Measurements from ENCODE around the gene ZEB2. TPM values are rescaled to one million over a fixed set of nuclear protein-coding genes. Genes with fewer than 3 reads are reported as not detected.

ZEB2 gene
- total and polyA plus RNA-seq, 2 donors from 2014 or later, result 8.3 to 136 TPM

- DNase-seq, result peak in 3 of 5 donors; percentile 16 to 59 (median 22)
- no peak overlapping the region for H3K9ac ChIP-seq (ENCODE audit: low read length in 3 of 3)
- no peak for FAIRE-seq
- peaks cover 0 to 8% (median 4%) of the 10 kb centered on the region in 3 donors for H3K36me3 ChIP-seq (ENCODE audit: control insufficient read depth in 2 of 3, insufficient read depth in 3 of 3, low read length in 3 of 3)
- peak overlapping the region in 1 of 3 donors; percentile 13 for H3K4me3 ChIP-seq (ENCODE audit: low read length in 3 of 3)
- TF ChIP-seq, protein P1, sequence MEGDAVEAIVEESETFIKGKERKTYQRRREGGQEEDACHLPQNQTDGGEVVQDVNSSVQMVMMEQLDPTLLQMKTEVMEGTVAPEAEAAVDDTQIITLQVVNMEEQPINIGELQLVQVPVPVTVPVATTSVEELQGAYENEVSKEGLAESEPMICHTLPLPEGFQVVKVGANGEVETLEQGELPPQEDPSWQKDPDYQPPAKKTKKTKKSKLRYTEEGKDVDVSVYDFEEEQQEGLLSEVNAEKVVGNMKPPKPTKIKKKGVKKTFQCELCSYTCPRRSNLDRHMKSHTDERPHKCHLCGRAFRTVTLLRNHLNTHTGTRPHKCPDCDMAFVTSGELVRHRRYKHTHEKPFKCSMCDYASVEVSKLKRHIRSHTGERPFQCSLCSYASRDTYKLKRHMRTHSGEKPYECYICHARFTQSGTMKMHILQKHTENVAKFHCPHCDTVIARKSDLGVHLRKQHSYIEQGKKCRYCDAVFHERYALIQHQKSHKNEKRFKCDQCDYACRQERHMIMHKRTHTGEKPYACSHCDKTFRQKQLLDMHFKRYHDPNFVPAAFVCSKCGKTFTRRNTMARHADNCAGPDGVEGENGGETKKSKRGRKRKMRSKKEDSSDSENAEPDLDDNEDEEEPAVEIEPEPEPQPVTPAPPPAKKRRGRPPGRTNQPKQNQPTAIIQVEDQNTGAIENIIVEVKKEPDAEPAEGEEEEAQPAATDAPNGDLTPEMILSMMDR (IDR thresholded peaks at IDR 0.05; ENCODE audit: borderline replicate concordance, extremely low read depth, insufficient read depth), result no peak
- H3K9me3 ChIP-seq (ENCODE audit: control insufficient read depth in 2 of 3, insufficient read depth in 1 of 3, low read length in 3 of 3), result no peaks in the 10 kb centered on the region
- intact Hi-C loops (cut with DNase I), result no loop called here
- H3K27me3 ChIP-seq (ENCODE audit: control insufficient read depth, insufficient read depth, low read length), result no peaks in the 10 kb centered on the region
- no peak overlapping the region for H3K27ac ChIP-seq (ENCODE audit: low read depth in 2 of 2, low read length in 2 of 2)
- no peaks in the 10 kb centered on the region for H3K4me1 ChIP-seq (ENCODE audit: control insufficient read depth in 2 of 3, insufficient read depth in 2 of 3, low read depth in 1 of 3, low read length in 3 of 3)
Observed at GRCh38 chr2:144389151-144389929, 130.6 kb downstream of the ZEB2 start.

- Histone ChIP-seq H3K36me3 (ENCODE audit: control insufficient read depth in 2 of 3, insufficient read depth in 3 of 3, low read length in 3 of 3) (peaks cover 0 to 4% (median 0%) of the 10 kb centered on the region in 3 donors), H3K4me3 (ENCODE audit: low read length in 3 of 3) (no peak overlapping the region), H3K27ac (ENCODE audit: low read depth in 2 of 2, low read length in 2 of 2) (no peak overlapping the region), H3K9me3 (ENCODE audit: control insufficient read depth in 2 of 3, insufficient read depth in 1 of 3, low read length in 3 of 3) (no peaks in the 10 kb centered on the region), H3K4me1 (ENCODE audit: control insufficient read depth in 2 of 3, insufficient read depth in 2 of 3, low read depth in 1 of 3, low read length in 3 of 3) (no peaks in the 10 kb centered on the region), H3K9ac (ENCODE audit: low read length in 3 of 3) (no peak overlapping the region), H3K27me3 (ENCODE audit: control insufficient read depth, insufficient read depth, low read length) (no peaks in the 10 kb centered on the region)
- TF ChIP-seq, protein P1 (IDR thresholded peaks at IDR 0.05; ENCODE audit: borderline replicate concordance, extremely low read depth, insufficient read depth), result no peak
- intact Hi-C loops (cut with DNase I), result no loop called here
- FAIRE-seq, result no peak
- DNase-seq, result no peak
Observed at GRCh38 chr2:144385381-144385780, 134.5 kb downstream of the ZEB2 start.

- FAIRE-seq, result no peak
- no peak for DNase-seq
- Histone ChIP-seq H3K4me3 (ENCODE audit: low read length in 3 of 3) (no peak overlapping the region), H3K36me3 (ENCODE audit: control insufficient read depth in 2 of 3, insufficient read depth in 3 of 3, low read length in 3 of 3) (no peaks in the 10 kb centered on the region), H3K27ac (ENCODE audit: low read depth in 2 of 2, low read length in 2 of 2) (no peak overlapping the region), H3K4me1 (ENCODE audit: control insufficient read depth in 2 of 3, insufficient read depth in 2 of 3, low read depth in 1 of 3, low read length in 3 of 3) (no peaks in the 10 kb centered on the region), H3K9ac (ENCODE audit: low read length in 3 of 3) (no peak overlapping the region), H3K9me3 (ENCODE audit: control insufficient read depth in 2 of 3, insufficient read depth in 1 of 3, low read length in 3 of 3) (no peaks in the 10 kb centered on the region), H3K27me3 (ENCODE audit: control insufficient read depth, insufficient read depth, low read length) (no peaks in the 10 kb centered on the region)
- TF ChIP-seq, protein P1 (IDR thresholded peaks at IDR 0.05; ENCODE audit: borderline replicate concordance, extremely low read depth, insufficient read depth), result no peak
- intact Hi-C loops (cut with DNase I), result no loop called here
Observed at GRCh38 chr2:144383571-144384100, 136.3 kb downstream of the ZEB2 start.

Measured in kidney (tissue), 14 donors.